GM04503 (cell line): Measurements from ENCODE around the gene SDF4.
"Not testable (repeated sequence)": the region's sequence is repeated elsewhere in the genome, so short reads cannot be mapped to it uniquely, and the experiment has no call there.

ENCODE experiments used
- DNase-seq: peaks from one replicate; pipeline ENCODE4 v3.0.0-alpha.2; 2012; ENCODE audit warnings: low read depth

The SDF4 gene

GRCh38 chr1:1259540-1259939, 27.7 kb upstream of the SDF4 start:
- no peak for DNase-seq

- no peak for DNase-seq
These were observed 27.3 kb upstream of the SDF4 start for GRCh38 chr1:1259119-1259488.

GRCh38 chr1:1256956-1257871, 25.4 kb upstream of the SDF4 start:
- DNase-seq: no peak

- DNase-seq: no peak
These were observed 23.8 kb upstream of the SDF4 start for GRCh38 chr1:1255611-1256010.

GRCh38 chr1:1255078-1255477, 23.3 kb upstream of the SDF4 start:
- DNase-seq: no peak

GRCh38 chr1:1254667-1254998, 22.8 kb upstream of the SDF4 start:
- no peak for DNase-seq

- DNase-seq: no peak
These were observed 22.3 kb upstream of the SDF4 start for GRCh38 chr1:1253972-1254666.

GRCh38 chr1:1253314-1253713, 21.5 kb upstream of the SDF4 start:
- DNase-seq: no peak

- DNase-seq: no peak
These were observed 19.0 kb upstream of the SDF4 start for GRCh38 chr1:1250786-1251284.

GRCh38 chr1:1248009-1248913, 16.5 kb upstream of the SDF4 start:
- DNase-seq: not testable (repeated sequence)

- DNase-seq: no peak
These were observed 15.6 kb upstream of the SDF4 start for GRCh38 chr1:1247341-1247913.

- no peak for DNase-seq
These were observed 15.0 kb upstream of the SDF4 start, which contains the start of gene C1QTNF12 for GRCh38 chr1:1246577-1247340. TSS of gene C1QTNF12 (minus strand) at chr1:1246722. CDS start at chr1:1246690, 32 bp downstream.

- no peak for DNase-seq
These were observed 14.2 kb upstream of the SDF4 start for GRCh38 chr1:1245817-1246576.

GRCh38 chr1:1245178-1245816, 13.5 kb upstream of the SDF4 start:
- no peak for DNase-seq

GRCh38 chr1:1244192-1244811, 12.5 kb upstream of the SDF4 start:
- DNase-seq: no peak

- no peak for DNase-seq
These were observed 12.0 kb upstream of the SDF4 start for GRCh38 chr1:1243807-1244191.

GRCh38 chr1:1243266-1243660, 11.5 kb upstream of the SDF4 start:
- DNase-seq: no peak

- no peak for DNase-seq
These were observed 10.9 kb upstream of the SDF4 start for GRCh38 chr1:1242461-1243265.
